Endothelial cell of hepatic sinusoid (primary cell): Measurements from ENCODE around the gene MOB3B.
"Not testable (repeated sequence)": the region's sequence is repeated elsewhere in the genome, so short reads cannot be mapped to it uniquely, and the experiment has no call there.

Experiments used
- in situ Hi-C: cut with HindIII; loops from 2 replicates; pipeline ENCODE4 v1.10.0; 2017; ENCODE audit warnings: low sequenced_read_pairs

The MOB3B gene

GRCh38 chr9:27519466-27520465 is 9.8 kb downstream of the MOB3B start:
- in situ Hi-C loops, result loop anchor here (5.0 kb wide), 1 partner anchor 67 kb away; no protein-coding TSS in a partner anchor

GRCh38 chr9:27518809-27519208 is 10.8 kb downstream of the MOB3B start:
- in situ Hi-C loops, result no loop called here

GRCh38 chr9:27518006-27518405 is 11.6 kb downstream of the MOB3B start:
- in situ Hi-C loops, result no loop called here

GRCh38 chr9:27514551-27514950 is 15.1 kb downstream of the MOB3B start:
- in situ Hi-C loops, result no loop called here

GRCh38 chr9:27511771-27512170 is 17.8 kb downstream of the MOB3B start:
- in situ Hi-C loops, result no loop called here

- in situ Hi-C loops, result no loop called here
Observed at GRCh38 chr9:27510780-27511179, 18.8 kb downstream of the MOB3B start.

GRCh38 chr9:27506981-27507380 is 22.6 kb downstream of the MOB3B start:
- in situ Hi-C loops, result no loop called here

GRCh38 chr9:27505744-27506161 is 23.9 kb downstream of the MOB3B start:
- in situ Hi-C loops, result no loop called here

GRCh38 chr9:27504259-27504658 is 25.4 kb downstream of the MOB3B start:
- in situ Hi-C loops, result no loop called here

- in situ Hi-C loops, result no loop called here
Observed at GRCh38 chr9:27503623-27504022, 26.0 kb downstream of the MOB3B start.

GRCh38 chr9:27500902-27501301 is 28.7 kb downstream of the MOB3B start:
- in situ Hi-C loops, result not testable (repeated sequence)

- in situ Hi-C loops, result no loop called here
Observed at GRCh38 chr9:27499451-27499850, 30.2 kb downstream of the MOB3B start.

- in situ Hi-C loops, result no loop called here
Observed at GRCh38 chr9:27497883-27498417, 31.7 kb downstream of the MOB3B start.

- in situ Hi-C loops, result no loop called here
Observed at GRCh38 chr9:27496135-27496504, 33.5 kb downstream of the MOB3B start.

GRCh38 chr9:27495480-27496134 is 34.0 kb downstream of the MOB3B start:
- in situ Hi-C loops, result no loop called here

GRCh38 chr9:27491154-27491553 is 38.5 kb downstream of the MOB3B start:
- in situ Hi-C loops, result no loop called here

GRCh38 chr9:27489087-27489876 is 40.3 kb downstream of the MOB3B start:
- in situ Hi-C loops, result no loop called here

- in situ Hi-C loops, result no loop called here
Observed at GRCh38 chr9:27487927-27488326, 41.7 kb downstream of the MOB3B start.

GRCh38 chr9:27487128-27487640 is 42.4 kb downstream of the MOB3B start:
- in situ Hi-C loops, result no loop called here

GRCh38 chr9:27485158-27485557 is 44.5 kb downstream of the MOB3B start:
- in situ Hi-C loops, result no loop called here

GRCh38 chr9:27483576-27483975 is 46.0 kb downstream of the MOB3B start:
- in situ Hi-C loops, result no loop called here
